Breast epithelium (tissue), 4 donors: Measurements from ENCODE around the gene ZNF649. TPM values are rescaled to one million over a fixed set of nuclear protein-coding genes. Genes with fewer than 3 reads are reported as not detected.

ENCODE experiments used
- DNase-seq, 2 donors: peaks; one replicate each; pipeline ENCODE4 v3.0.0-alpha.2; 2019; ENCODE audit warnings: low spot score in 2 of 2
- H3K27ac ChIP-seq, 2 donors: fragments of 200-600 bp; sonication (generic) in 1 of 2; one replicate each; pipeline ENCODE4 v1.5.1; 2016 to 2019; ENCODE audit warnings: mild to moderate bottlenecking in 1 of 2
- H3K27me3 ChIP-seq, 2 donors: fragments of 200-600 bp; sonication (generic) in 1 of 2; one replicate each; pipeline versions ENCODE4 v1.5.1 to v1.6.0; 2017 to 2019; ENCODE audit warnings: control low read depth in 1 of 2, mild to moderate bottlenecking in 1 of 2
- H3K36me3 ChIP-seq: fragments of 200-600 bp; one replicate; pipeline ENCODE4 v1.5.1; 2019
- H3K4me1 ChIP-seq, 2 donors: fragments of 200-600 bp; sonication (generic); one replicate each; pipeline ENCODE4 v1.5.1; 2016 to 2019; ENCODE audit warnings: control low read depth in 1 of 2
- H3K4me3 ChIP-seq, 3 donors: fragments of 200-600 bp; sonication (generic); 1 replicate in 2 of 3; 2 replicates in 1 of 3; pipeline ENCODE4 v1.5.1; 2016 to 2019; ENCODE audit warnings: mild to moderate bottlenecking in 3 of 3, moderate library complexity in 2 of 3
- H3K9me3 ChIP-seq, 2 donors: fragments of 200-600 bp; sonication (generic) in 1 of 2; one replicate each; pipeline ENCODE4 v1.5.1; 2016 to 2019; ENCODE audit warnings: control low read depth in 1 of 2
- POLR2A ChIP-seq: fragments of 450-650 bp; IDR thresholded peaks from one replicate; pipeline ENCODE4 v1.6.1; 2016; ENCODE audit warnings: antibody characterized with exemption, mild to moderate bottlenecking, moderate library complexity
- POLR2AphosphoS5 ChIP-seq, 3 donors: sonication (generic); formaldehyde crosslinking; IDR thresholded peaks; one replicate each; pipeline ENCODE4 v1.6.1; 2017; ENCODE audit warnings: antibody characterized with exemption in 3 of 3
- intact Hi-C: fragments of 100-400 bp; cut with DNase I; formaldehyde crosslinking; loops from one replicate; pipeline ENCODE4 v1.15.1; 2023; ENCODE audit warnings: low total_unique reads
- total RNA-seq, 3 donors: library from RNA; depleted of rRNA; stranded (reverse); fragments of >200 nt; gene quantifications; one replicate each; pipeline ENCODE4 v1.1.0, GENCODE V29; 2016
- TF ChIP-seq, protein P1 (sequence below), 3 donors: fragments of 450-650 bp; IDR thresholded peaks; one replicate each; pipeline ENCODE4 v1.5.1; 2016 to 2017; ENCODE audit warnings: antibody characterized with exemption in 3 of 3, mild to moderate bottlenecking in 3 of 3, moderate library complexity in 3 of 3

ZNF649 gene
- total RNA-seq, 3 donors from 2014 or later = 11.7 to 22.8 (median 15.4) TPM

DNA sequence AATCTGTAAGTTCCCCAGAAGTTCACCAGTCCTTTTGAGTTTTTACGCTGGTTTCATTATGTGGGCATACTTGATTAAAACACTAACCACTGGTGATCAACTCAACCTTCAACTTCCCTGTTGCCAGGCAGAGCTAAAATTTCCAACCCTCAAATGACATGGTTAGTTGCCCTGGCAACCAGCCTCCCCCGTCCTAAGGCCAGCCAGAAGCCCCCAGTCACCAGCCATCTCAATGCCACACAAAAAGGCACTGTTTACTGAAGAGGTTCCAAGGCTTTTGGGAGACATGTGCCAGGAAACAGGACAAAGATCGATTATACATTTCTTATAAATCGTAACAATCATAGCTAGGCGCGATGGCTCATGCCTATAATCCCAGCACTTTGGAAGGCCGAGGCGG, 1.6 kb downstream of the ZNF649 start:
- H3K4me3 ChIP-seq = peak overlapping the region in 2 of 3 donors; percentile 81
- no peak overlapping the region for H3K27ac ChIP-seq
- no peaks in the 10 kb centered on the region for H3K4me1 ChIP-seq
- peaks cover 35 to 38% of the 10 kb centered on the region in 2 donors for H3K9me3 ChIP-seq
- TF ChIP-seq, protein P1, sequence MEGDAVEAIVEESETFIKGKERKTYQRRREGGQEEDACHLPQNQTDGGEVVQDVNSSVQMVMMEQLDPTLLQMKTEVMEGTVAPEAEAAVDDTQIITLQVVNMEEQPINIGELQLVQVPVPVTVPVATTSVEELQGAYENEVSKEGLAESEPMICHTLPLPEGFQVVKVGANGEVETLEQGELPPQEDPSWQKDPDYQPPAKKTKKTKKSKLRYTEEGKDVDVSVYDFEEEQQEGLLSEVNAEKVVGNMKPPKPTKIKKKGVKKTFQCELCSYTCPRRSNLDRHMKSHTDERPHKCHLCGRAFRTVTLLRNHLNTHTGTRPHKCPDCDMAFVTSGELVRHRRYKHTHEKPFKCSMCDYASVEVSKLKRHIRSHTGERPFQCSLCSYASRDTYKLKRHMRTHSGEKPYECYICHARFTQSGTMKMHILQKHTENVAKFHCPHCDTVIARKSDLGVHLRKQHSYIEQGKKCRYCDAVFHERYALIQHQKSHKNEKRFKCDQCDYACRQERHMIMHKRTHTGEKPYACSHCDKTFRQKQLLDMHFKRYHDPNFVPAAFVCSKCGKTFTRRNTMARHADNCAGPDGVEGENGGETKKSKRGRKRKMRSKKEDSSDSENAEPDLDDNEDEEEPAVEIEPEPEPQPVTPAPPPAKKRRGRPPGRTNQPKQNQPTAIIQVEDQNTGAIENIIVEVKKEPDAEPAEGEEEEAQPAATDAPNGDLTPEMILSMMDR (IDR thresholded peaks at IDR 0.05) = no peak
- no peak for TF ChIP-seq POLR2AphosphoS5 (IDR thresholded peaks at IDR 0.05)
- H3K36me3 ChIP-seq = peaks cover 11% of the 10 kb centered on the region
- DNase-seq = no peak
- H3K27me3 ChIP-seq = peaks cover 0 to 6% of the 10 kb centered on the region in 2 donors
- intact Hi-C loops = no loop called here

DNA sequence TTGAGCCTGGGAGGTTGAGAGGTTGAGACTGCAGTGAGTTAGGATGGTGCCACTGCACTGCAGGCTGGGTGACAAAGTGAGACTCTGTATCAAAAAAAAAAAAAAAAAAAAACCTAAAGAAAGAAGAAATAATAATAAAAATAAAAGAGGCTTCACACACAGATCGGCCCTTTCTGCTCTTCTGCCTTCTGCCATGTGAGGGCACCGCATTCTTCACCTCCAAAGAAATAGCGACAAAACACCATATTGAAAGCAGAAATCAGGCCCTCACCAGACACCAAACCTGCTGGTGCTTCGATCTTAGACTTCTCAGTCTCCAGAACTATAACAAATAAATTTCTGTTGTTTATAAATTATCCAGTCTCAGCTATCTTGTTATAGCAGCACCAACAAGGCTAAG, 3.0 kb downstream of the ZNF649 start:
- Histone ChIP-seq H3K27me3 (no peaks in the 10 kb centered on the region), H3K36me3 (peaks cover 11% of the 10 kb centered on the region), H3K27ac (no peak overlapping the region), H3K4me1 (no peaks in the 10 kb centered on the region), H3K9me3 (peaks cover 39 to 47% of the 10 kb centered on the region in 2 donors), H3K4me3 (no peak overlapping the region)
- no peak for TF ChIP-seq POLR2AphosphoS5 (IDR thresholded peaks at IDR 0.05)
- TF ChIP-seq, protein P1 (IDR thresholded peaks at IDR 0.05) = no peak
- TF ChIP-seq POLR2A = no peak
- intact Hi-C loops = no loop called here
- DNase-seq = no peak

DNA sequence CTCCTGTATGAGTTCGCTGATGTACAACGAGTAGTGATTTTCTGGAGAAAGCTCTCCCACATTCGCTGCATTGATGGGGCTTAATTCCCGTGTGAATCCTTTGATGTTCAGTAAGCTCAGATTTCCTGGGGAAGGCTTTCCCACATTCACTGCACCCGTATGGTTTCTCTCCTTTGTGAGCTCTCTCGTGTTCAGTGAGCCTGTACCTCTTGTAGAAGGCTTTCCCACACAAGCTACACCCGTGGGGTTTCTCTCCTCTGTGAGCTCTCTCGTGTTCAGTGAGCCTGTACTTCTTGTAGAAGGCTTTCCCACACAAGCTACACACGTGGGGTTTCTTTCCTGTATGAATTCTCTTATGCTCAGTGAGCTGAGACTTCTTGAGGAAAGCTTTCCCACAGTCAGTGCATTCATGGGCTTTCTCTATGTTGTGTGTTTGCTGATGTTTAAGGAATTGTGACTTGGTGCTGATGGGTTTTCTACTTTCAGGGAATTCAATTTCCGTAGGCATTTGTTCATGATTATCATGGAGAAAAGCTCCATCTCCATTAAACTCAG, 13.5 kb downstream of the ZNF649 start:
- no peak overlapping the region for H3K27ac ChIP-seq
- no peaks in the 10 kb centered on the region for H3K27me3 ChIP-seq
- peak overlapping the region in 1 of 3 donors; percentile 12 for H3K4me3 ChIP-seq
- H3K4me1 ChIP-seq = no peaks in the 10 kb centered on the region
- peaks cover 46% of the 10 kb centered on the region for H3K36me3 ChIP-seq
- peaks cover 75 to 84% of the 10 kb centered on the region in 2 donors for H3K9me3 ChIP-seq
- DNase-seq = no peak
- TF ChIP-seq, protein P1 (IDR thresholded peaks at IDR 0.05) = no peak
- TF ChIP-seq POLR2A (no peak), POLR2AphosphoS5 (IDR thresholded peaks at IDR 0.05) (no peak)
- intact Hi-C loops = no loop called here

DNA sequence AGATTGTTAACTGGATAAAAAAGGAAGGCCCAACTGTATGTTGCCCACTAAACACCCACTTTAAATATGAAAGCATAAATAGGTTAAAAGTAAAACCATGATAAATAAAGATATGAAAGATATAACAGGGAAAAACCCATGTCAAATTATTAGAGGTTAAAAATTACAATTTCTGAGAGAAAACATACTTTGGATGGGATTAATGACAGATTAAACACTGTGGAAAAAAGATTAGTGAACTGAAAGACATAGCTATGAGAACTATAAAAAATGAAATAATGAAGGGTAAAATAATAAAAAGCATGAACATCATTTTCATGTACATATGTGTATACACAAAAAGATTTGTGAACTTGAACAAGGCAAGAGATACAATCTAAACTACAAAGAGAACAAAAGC, 14.9 kb downstream of the ZNF649 start:
- Histone ChIP-seq H3K27me3 (no peaks in the 10 kb centered on the region), H3K9me3 (peaks cover 64 to 80% of the 10 kb centered on the region in 2 donors), H3K36me3 (peaks cover 35% of the 10 kb centered on the region), H3K4me1 (no peaks in the 10 kb centered on the region), H3K27ac (no peak overlapping the region), H3K4me3 (no peak overlapping the region)
- TF ChIP-seq, protein P1 (IDR thresholded peaks at IDR 0.05) = no peak
- TF ChIP-seq POLR2AphosphoS5 (IDR thresholded peaks at IDR 0.05) (no peak), POLR2A (no peak)
- intact Hi-C loops = no loop called here
- no peak for DNase-seq

- Histone ChIP-seq H3K4me3 (peak within 1 kb of the TSS; percentile 68 to 72 (median 69)), H3K9me3 (peaks cover 61 to 65% of the 10 kb centered on the region in 2 donors), H3K27me3 (no peaks in the 10 kb centered on the region), H3K27ac (peak within 1 kb of the TSS; percentile 77 to 80), H3K4me1 (no peaks in the 10 kb centered on the region), H3K36me3 (peaks cover 18% of the 10 kb centered on the region)
- DNase-seq = peak; percentile 80 to 87
- TF ChIP-seq, protein P1 (IDR thresholded peaks at IDR 0.05) = no peak
- TF ChIP-seq POLR2A (no peak), POLR2AphosphoS5 (IDR thresholded peaks at IDR 0.05) (peak; percentile 79 to 92 (median 85))
- intact Hi-C loops = no loop called here
Measured at GRCh38 chr19:51887522-51888498, 17.0 kb downstream of the ZNF649 start, which contains the start of gene ZNF577. Gene ZNF577 (minus strand): TSS chr19:51887951. CDS start chr19:51880382, 7,569 bp downstream.
